ENCODE measurements around the gene RBM6. TPM values are rescaled to one million over a fixed set of nuclear protein-coding genes. Genes with fewer than 3 reads are reported as not detected.

The RBM6 gene
- total and polyA plus RNA-seq, 9 of the 15 experiments (the other 6 are each of a cell fraction or from before 2014, with no cell fraction given): 19.9 to 82.2 (median 57.8) TPM

- TF ChIP-seq ZNF134 (CRISPR knock-in tag; conservative IDR thresholded peaks at IDR 0.05): no peak
- no peak for TF ChIP-seq FOXP1 (CRISPR knock-in tag; IDR thresholded peaks at IDR 0.05)
- TF ChIP-seq GTF2F1 (IDR thresholded peaks at IDR 0.05; ENCODE audit: low read depth, low read length): no peak
- TF ChIP-seq ZNF121 (CRISPR knock-in tag; conservative IDR thresholded peaks at IDR 0.05): no peak
- no peak for TF ChIP-seq ZBTB40 (IDR thresholded peaks at IDR 0.05)
- no peak for TF ChIP-seq ZBTB40 (CRISPR knock-in tag; IDR thresholded peaks at IDR 0.05)
- TF ChIP-seq PKNOX1 (IDR thresholded peaks at IDR 0.05): no peak
- TF ChIP-seq SRF (CRISPR knock-in tag; IDR thresholded peaks at IDR 0.05): no peak
- TF ChIP-seq SRSF9 (IDR thresholded peaks at IDR 0.05; ENCODE audit: borderline replicate concordance, low read depth, low read length): no peak
- TF ChIP-seq SIRT6 (IDR thresholded peaks at IDR 0.05; ENCODE audit: low read depth, low read length): no peak
- no peak for TF ChIP-seq GABPB2 (CRISPR knock-in tag; conservative IDR thresholded peaks at IDR 0.05)
- TF ChIP-seq DMBX1 (CRISPR knock-in tag; IDR thresholded peaks at IDR 0.05; ENCODE audit: borderline replicate concordance): no peak
- TF ChIP-seq RHOXF2B (CRISPR knock-in tag; conservative IDR thresholded peaks at IDR 0.05): no peak
- TF ChIP-seq SP2 (IDR thresholded peaks at IDR 0.05; ENCODE audit: extremely low read depth, low read depth, low read length, poor library complexity, severe bottlenecking): no peak
- TF ChIP-seq CREB5 (CRISPR knock-in tag; IDR thresholded peaks at IDR 0.05): no peak
These were observed 10.4 kb upstream of the RBM6 start, which contains the start of gene MON1A (continued) for GRCh38 chr3:49929291-49930167.
